ENCODE data around the gene RASGRF2.

DNA sequence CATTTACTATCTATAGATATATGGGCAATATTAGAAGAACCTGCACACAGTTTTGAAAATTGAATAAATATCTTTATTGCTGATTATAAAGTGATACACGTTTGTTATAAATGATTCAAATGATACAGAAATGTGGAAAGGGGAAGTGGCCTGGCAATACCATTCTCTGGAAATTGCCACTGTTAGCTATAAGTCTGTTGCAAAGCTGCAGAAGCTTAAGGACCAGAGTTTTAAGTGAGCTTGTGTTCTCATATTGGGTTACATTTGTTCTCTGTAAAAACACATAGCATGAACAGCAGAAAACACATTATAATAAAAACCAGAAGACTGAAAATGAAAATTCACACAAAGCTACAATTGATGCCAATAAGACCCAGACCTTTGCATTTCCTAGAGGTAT, 59.6 kb downstream of the RASGRF2 start:
- TF ChIP-seq, protein P1, sequence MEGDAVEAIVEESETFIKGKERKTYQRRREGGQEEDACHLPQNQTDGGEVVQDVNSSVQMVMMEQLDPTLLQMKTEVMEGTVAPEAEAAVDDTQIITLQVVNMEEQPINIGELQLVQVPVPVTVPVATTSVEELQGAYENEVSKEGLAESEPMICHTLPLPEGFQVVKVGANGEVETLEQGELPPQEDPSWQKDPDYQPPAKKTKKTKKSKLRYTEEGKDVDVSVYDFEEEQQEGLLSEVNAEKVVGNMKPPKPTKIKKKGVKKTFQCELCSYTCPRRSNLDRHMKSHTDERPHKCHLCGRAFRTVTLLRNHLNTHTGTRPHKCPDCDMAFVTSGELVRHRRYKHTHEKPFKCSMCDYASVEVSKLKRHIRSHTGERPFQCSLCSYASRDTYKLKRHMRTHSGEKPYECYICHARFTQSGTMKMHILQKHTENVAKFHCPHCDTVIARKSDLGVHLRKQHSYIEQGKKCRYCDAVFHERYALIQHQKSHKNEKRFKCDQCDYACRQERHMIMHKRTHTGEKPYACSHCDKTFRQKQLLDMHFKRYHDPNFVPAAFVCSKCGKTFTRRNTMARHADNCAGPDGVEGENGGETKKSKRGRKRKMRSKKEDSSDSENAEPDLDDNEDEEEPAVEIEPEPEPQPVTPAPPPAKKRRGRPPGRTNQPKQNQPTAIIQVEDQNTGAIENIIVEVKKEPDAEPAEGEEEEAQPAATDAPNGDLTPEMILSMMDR (IDR thresholded peaks at IDR 0.05): no peak
- TF ChIP-seq POLR2A (IDR thresholded peaks at IDR 0.05) (no peak), POLR2AphosphoS5 (IDR thresholded peaks at IDR 0.05) (no peak)
